GM21529 (cell line): Measurements from ENCODE around the gene CNPY2.

Source experiments
- ATAC-seq: cut with Tn5 transposase; IDR thresholded peaks from one replicate; pipeline ENCODE4 v1.9.1; 2021; ENCODE audit not compliant: unreplicated experiment

The CNPY2 gene

DNA sequence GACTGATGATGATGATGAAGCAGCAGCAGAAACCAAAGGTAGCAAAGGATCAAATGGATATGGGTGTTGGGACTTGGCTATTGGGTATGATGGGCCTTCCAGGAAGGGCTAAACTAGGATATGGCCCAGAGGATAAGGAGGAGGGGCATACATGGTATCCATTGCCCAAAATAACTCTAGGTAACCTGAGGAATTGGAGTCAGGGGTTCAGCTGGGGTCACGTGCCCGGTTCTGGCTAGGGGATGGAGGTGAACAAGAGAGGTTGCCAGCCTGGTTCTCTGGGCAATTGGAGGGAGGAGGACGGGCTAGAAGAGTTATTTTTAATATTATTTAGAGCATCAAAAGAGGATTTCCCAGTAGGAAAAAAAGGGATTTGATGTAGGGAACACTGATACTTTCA, 54.9 kb downstream of the CNPY2 start:
- ATAC-seq, result no peak

DNA sequence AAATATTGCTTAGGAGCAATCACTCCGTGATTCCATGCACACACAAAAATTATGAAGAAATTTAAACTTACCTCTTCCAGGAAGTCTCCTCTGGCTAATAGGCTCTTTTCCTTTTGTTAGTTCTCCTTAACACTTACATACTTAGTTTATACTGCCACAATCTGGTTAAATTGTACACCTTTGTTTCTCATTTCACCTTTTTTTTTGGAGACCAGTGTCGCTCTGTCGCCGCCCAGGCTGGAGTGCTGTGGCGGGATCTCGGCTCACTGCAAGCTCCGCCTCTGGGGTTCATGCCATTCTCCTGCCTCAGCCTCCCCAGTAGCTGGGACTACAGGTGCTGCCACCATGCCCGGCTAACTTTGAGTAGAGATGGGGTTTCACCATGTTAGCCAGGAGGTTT, 55.4 kb downstream of the CNPY2 start:
- no peak for ATAC-seq
